IMR-90 (cell line): ENCODE measurements around the gene PSG4. TPM values are rescaled to one million over a fixed set of nuclear protein-coding genes. Genes with fewer than 3 reads are reported as not detected.

Experiments used
- ATAC-seq: fragments of 200-7000 bp; cut with Tn5 transposase; 2 replicates; pipeline ENCODE4 v1.9.1; 2020; ENCODE audit warnings: low read depth, mild to moderate bottlenecking, moderate library complexity
- BruUV-seq: library from RNA; stranded (reverse); fragments of 400-500 nt; replicated peaks from 2 replicates; lab custom pipeline; 2021; lab: Mats Ljungman, UMichigan
- CTCF ChIA-PET: fragments of 300-600 bp; formaldehyde crosslinking; extraction: SDS; loops from one replicate; lab custom pipeline; 2021; ENCODE audit warnings: antibody characterized with exemption; lab: Yijun Ruan, JAX
- POLR2A ChIA-PET: fragments of 300-600 bp; sonication (Branson Sonifier 250); formaldehyde crosslinking; loops from one replicate; lab custom pipeline; 2022; ENCODE audit warnings: antibody characterized with exemption; ENCODE audit not compliant: unreplicated experiment; lab: Charles Lee
- DNase-seq: peaks from one replicate; pipeline ENCODE4 v3.0.0; 2013
- H2AFZ ChIP-seq: replicated peaks from 2 replicates; pipeline ENCODE3; 2013; ENCODE audit warnings: low read length, mild to moderate bottlenecking; ENCODE audit not compliant: poor library complexity
- H2AK5ac ChIP-seq: 2 replicates; pipeline ENCODE4 v1.6.1; 2013; ENCODE audit warnings: low read depth, low read length, inconsistent platforms
- H2AK9ac ChIP-seq: replicated peaks from 2 replicates; pipeline ENCODE3; 2013; ENCODE audit warnings: mild to moderate bottlenecking, low read depth, low read length, moderate library complexity; ENCODE audit not compliant: poor library complexity
- H2BK120ac ChIP-seq: 2 replicates; pipeline ENCODE4 v1.6.1; 2013; ENCODE audit warnings: low read depth, low read length, inconsistent platforms
- H2BK15ac ChIP-seq: 3 replicates; pipeline ENCODE4 v1.6.1; 2013; ENCODE audit warnings: low read depth, low read length, inconsistent platforms
- H2BK20ac ChIP-seq: 2 replicates; pipeline ENCODE4 v1.6.1; 2013; ENCODE audit warnings: low read depth, mild to moderate bottlenecking, inconsistent platforms, low read length, moderate library complexity
- H2BK5ac ChIP-seq: 2 replicates; pipeline ENCODE4 v1.6.1; 2013; ENCODE audit warnings: mild to moderate bottlenecking, low read depth, low read length, inconsistent platforms; ENCODE audit not compliant: poor library complexity, severe bottlenecking
- H3K14ac ChIP-seq: replicated peaks from 2 replicates; pipeline ENCODE4 v1.6.1; 2013; ENCODE audit warnings: low read depth, low read length, inconsistent platforms
- H3K18ac ChIP-seq: 2 replicates; pipeline ENCODE4 v1.6.1; 2013; ENCODE audit warnings: low read depth, low read length, control low read depth
- H3K23ac ChIP-seq: 2 replicates; pipeline ENCODE4 v1.6.1; 2013; ENCODE audit warnings: low read depth, low read length, inconsistent platforms
- H3K27ac ChIP-seq: 2 replicates; pipeline ENCODE4 v1.5.1; 2013; ENCODE audit warnings: mild to moderate bottlenecking, control low read depth, low read length; ENCODE audit not compliant: insufficient read depth
- H3K27me3 ChIP-seq: 2 replicates; pipeline ENCODE4 v1.6.1; 2013; ENCODE audit warnings: low read length; ENCODE audit not compliant: control insufficient read depth, insufficient read depth
- H3K36me3 ChIP-seq: 2 replicates; pipeline ENCODE4 v1.6.1; 2013; ENCODE audit warnings: low read length, mixed read lengths; ENCODE audit not compliant: control insufficient read depth, insufficient read depth
- H3K4ac ChIP-seq: 2 replicates; pipeline ENCODE4 v1.6.1; 2013; ENCODE audit warnings: low read depth, low read length, inconsistent platforms
- H3K4me1 ChIP-seq: 2 replicates; pipeline ENCODE4 v1.6.1; 2013; ENCODE audit warnings: low read length, mixed read lengths; ENCODE audit not compliant: control insufficient read depth, insufficient read depth
- H3K4me2 ChIP-seq: 2 replicates; pipeline ENCODE4 v1.6.1; 2013; ENCODE audit warnings: low read depth, mild to moderate bottlenecking, control low read depth, low read length, moderate library complexity
- H3K4me3 ChIP-seq: 2 replicates; pipeline ENCODE4 v1.5.1; 2013; ENCODE audit warnings: low read depth, mild to moderate bottlenecking, control low read depth, low read length, moderate library complexity; ENCODE audit not compliant: insufficient read depth
- H3K56ac ChIP-seq: 2 replicates; pipeline ENCODE4 v1.6.1; 2013; ENCODE audit warnings: low read length, inconsistent platforms; ENCODE audit not compliant: insufficient read depth; ENCODE audit errors: extremely low read depth
- H3K79me1 ChIP-seq, 2 experiments: 2 replicates each; pipeline ENCODE4 v1.6.1; 2013; ENCODE audit warnings: low read length in 2 of 2, inconsistent platforms in 1 of 2, low read depth in 1 of 2
- H3K9ac ChIP-seq: 2 replicates; pipeline ENCODE4 v1.6.1; 2013; ENCODE audit warnings: low read depth, low read length, control low read depth
- H3K9me1 ChIP-seq: 2 replicates; pipeline ENCODE4 v1.6.1; 2013; ENCODE audit warnings: low read length, inconsistent platforms; ENCODE audit not compliant: insufficient read depth
- H3K9me3 ChIP-seq: 2 replicates; pipeline ENCODE4 v1.6.1; 2013; ENCODE audit warnings: low read length; ENCODE audit not compliant: control insufficient read depth, insufficient read depth
- H4K20me1 ChIP-seq: 2 replicates; pipeline ENCODE4 v1.6.1; 2013; ENCODE audit warnings: low read length, inconsistent platforms; ENCODE audit not compliant: insufficient read depth
- H4K5ac ChIP-seq: 2 replicates; pipeline ENCODE4 v1.6.1; 2013; ENCODE audit warnings: mild to moderate bottlenecking, low read depth, low read length, control low read depth
- H4K8ac ChIP-seq, 2 experiments: 2 replicates each; pipeline ENCODE4 v1.6.1; 2013; ENCODE audit warnings: low read depth in 2 of 2, low read length in 2 of 2, control low read depth in 1 of 2, inconsistent platforms in 1 of 2
- H4K91ac ChIP-seq: 2 replicates; pipeline ENCODE4 v1.6.1; 2013; ENCODE audit warnings: low read depth, low read length, inconsistent platforms; ENCODE audit not compliant: insufficient read depth
- BHLHE40 ChIP-seq: fragments of 150-350 bp; IDR thresholded peaks from 2 replicates; pipeline ENCODE4 v1.6.1; 2016; ENCODE audit warnings: mild to moderate bottlenecking, low read depth, low read length
- CEBPB ChIP-seq: IDR thresholded peaks from 2 replicates; pipeline ENCODE4 v1.6.1; 2012; ENCODE audit warnings: low read depth, low read length, improper control_type of control experiment
- CHD1 ChIP-seq: IDR thresholded peaks from 2 replicates; pipeline ENCODE4 v1.6.1; 2012; ENCODE audit warnings: low read depth, low read length, improper control_type of control experiment
- CTCF ChIP-seq: conservative IDR thresholded peaks from 2 replicates; pipeline ENCODE4 v1.5.1; 2012; ENCODE audit warnings: mild to moderate bottlenecking, low read depth, low read length, improper control_type of control experiment
- ELK1 ChIP-seq: fragments of 150-350 bp; IDR thresholded peaks from 2 replicates; pipeline ENCODE4 v1.6.1; 2016; ENCODE audit warnings: low read depth, mild to moderate bottlenecking, low read length, moderate library complexity, borderline replicate concordance
- FOS ChIP-seq: fragments of 150-350 bp; IDR thresholded peaks from 2 replicates; pipeline ENCODE4 v1.6.1; 2016; ENCODE audit warnings: low read depth, low read length
- MAFK ChIP-seq: IDR thresholded peaks from 2 replicates; pipeline ENCODE4 v1.6.1; 2012; ENCODE audit warnings: low read depth, low read length, improper control_type of control experiment
- MAZ ChIP-seq: IDR thresholded peaks from 2 replicates; pipeline ENCODE4 v1.6.1; 2012; ENCODE audit warnings: low read depth, mild to moderate bottlenecking, low read length, improper control_type of control experiment, moderate library complexity, borderline replicate concordance
- MXI1 ChIP-seq: IDR thresholded peaks from 2 replicates; pipeline ENCODE4 v1.6.1; 2012; ENCODE audit warnings: low read depth, mild to moderate bottlenecking, low read length, moderate library complexity, borderline replicate concordance
- NFE2L2 ChIP-seq: fragments of 150-350 bp; IDR thresholded peaks from 2 replicates; pipeline ENCODE4 v1.6.1; 2016; ENCODE audit warnings: low read depth, mild to moderate bottlenecking, low read length
- POLR2A ChIP-seq: IDR thresholded peaks from 2 replicates; pipeline ENCODE4 v1.6.1; 2012; ENCODE audit warnings: mild to moderate bottlenecking, low read depth, low read length
- RAD21 ChIP-seq: IDR thresholded peaks from 2 replicates; pipeline ENCODE4 v1.6.1; 2012; ENCODE audit warnings: low read length, improper control_type of control experiment
- RCOR1 ChIP-seq: IDR thresholded peaks from 2 replicates; pipeline ENCODE4 v1.6.1; 2012; ENCODE audit warnings: mild to moderate bottlenecking, low read length, improper control_type of control experiment; ENCODE audit not compliant: insufficient replicate concordance
- RFX5 ChIP-seq: IDR thresholded peaks from 2 replicates; pipeline ENCODE4 v1.8.0; 2012; ENCODE audit warnings: low read depth, mild to moderate bottlenecking, low read length, moderate library complexity
- SMC3 ChIP-seq: fragments of 150-350 bp; IDR thresholded peaks from 2 replicates; pipeline ENCODE4 v1.6.1; 2016; ENCODE audit warnings: low read depth, mild to moderate bottlenecking, antibody characterized with exemption, low read length, moderate library complexity
- USF2 ChIP-seq: fragments of 150-350 bp; IDR thresholded peaks from 2 replicates; pipeline ENCODE4 v1.6.1; 2017; ENCODE audit warnings: mild to moderate bottlenecking, antibody characterized with exemption, low read length, low read depth
- WGBS, 2 experiments: methylation state at CpG; one replicate each; pipeline versions ENCODE4 v1.1.5 to v1.1.7; 2013; ENCODE audit warnings: missing lambda C conversion rate in 2 of 2; ENCODE audit not compliant: insufficient read length in 1 of 2; ENCODE audit errors: extremely low coverage in 2 of 2; 5-methylcytosine and 5-hydroxymethylcytosine counted together
- dilution Hi-C: fragments of 300-500 bp; cut with HindIII; formaldehyde crosslinking; loops from one replicate; pipeline ENCODE4 v1.14.3; 2018; ENCODE audit warnings: low sequenced_read_pairs; ENCODE audit not compliant: unreplicated experiment
- in situ Hi-C: fragments of 300-500 bp; cut with MboI; formaldehyde crosslinking; loops from 3 replicates; pipeline ENCODE4 v1.14.3; 2019; ENCODE audit warnings: low sequenced_read_pairs, inconsistent platforms, mixed read lengths
- intact Hi-C: fragments of 100-400 bp; cut with micrococcal nuclease; formaldehyde crosslinking; loops from 2 replicates; pipeline ENCODE4 v1.10.0; 2022
- polyA plus RNA-seq, 3 experiments: library from polyadenylated mRNA; depleted of rRNA; stranded (reverse); fragments of >200 nt; gene quantifications; 2 replicates each; pipeline ENCODE4 v1.2.3, GENCODE V29; 2012; ENCODE audit warnings: low replicate concordance in 1 of 3
- total RNA-seq: library from RNA; depleted of rRNA; stranded (reverse); fragments of >200 nt; gene quantifications from 2 replicates; pipeline ENCODE4 v1.2.3, GENCODE V29; 2012

Gene PSG4
- total and polyA plus RNA-seq, 2 of the 4 experiments (the other 2 are of a cell fraction), result 106 to 223 TPM

GRCh38 chr19:43224855-43225253 is 19.4 kb upstream of the PSG4 start:
- CTCF ChIA-PET, result no interaction called here
- TF ChIP-seq ELK1 (no peak), SMC3 (no peak), POLR2A (no peak), RAD21 (no peak), MAZ (no peak), CEBPB (no peak), MAFK (no peak), MXI1 (no peak), RFX5 (no peak), CTCF (no peak), CHD1 (no peak), FOS (no peak), USF2 (no peak), RCOR1 (no peak), BHLHE40 (no peak), NFE2L2 (no peak)

More at GRCh38 chr19:43224855-43225253, 19.4 kb upstream of the PSG4 start:
- no peak overlapping the region for H4K5ac ChIP-seq
- peak overlapping the region; percentile 76 for H2BK5ac ChIP-seq
- no TSS peak for BruUV-seq
- H4K91ac ChIP-seq, result no peak overlapping the region
- H4K20me1 ChIP-seq, result no peaks in the 10 kb centered on the region
- H3K56ac ChIP-seq, result no peak overlapping the region
- in situ Hi-C loops (no loop called here), intact Hi-C loops (no loop called here), dilution Hi-C loops (no loop called here)
- no peak for ATAC-seq
- 0 out of 2 replicates have a peak overlapping the region, but pooled peaks have one; percentile 7 for H2BK20ac ChIP-seq
- H3K4me2 ChIP-seq, result no peak overlapping the region
- no peaks in the 10 kb centered on the region for H3K36me3 ChIP-seq
- no peak overlapping the region for H3K9ac ChIP-seq
- H2BK15ac ChIP-seq, result no peak overlapping the region
- H2AK9ac ChIP-seq, result no peak overlapping the region
- H3K27me3 ChIP-seq, result no peaks in the 10 kb centered on the region
- no peak overlapping the region for H3K4me3 ChIP-seq
- WGBS, 2 experiments, result no CpG with 5 or more reads among the region's 2 CpGs
- H3K9me1 ChIP-seq, result no peaks in the 10 kb centered on the region
- H3K4me1 ChIP-seq, result 0 out of 2 replicates have a peak, but pooled peaks cover 2% of the 10 kb centered on the region
- H3K23ac ChIP-seq, result no peak overlapping the region
- H2AK5ac ChIP-seq, result no peak overlapping the region
- no peaks in the 10 kb centered on the region for H3K79me1 ChIP-seq
- H3K27ac ChIP-seq, result no peak overlapping the region
- H3K18ac ChIP-seq, result peak overlapping the region; percentile 76; the same call in 1 of the 2 replicates
- 0 out of 4 replicates have a peak overlapping the region, but pooled peaks of 1 of the 2 experiments have one; percentile 4 for H4K8ac ChIP-seq
- H3K4ac ChIP-seq, result no peak overlapping the region
- H2AFZ ChIP-seq, result no peak overlapping the region
- DNase-seq, result no peak
- no peak overlapping the region for H3K14ac ChIP-seq
- H3K9me3 ChIP-seq, result peaks cover 5% of the 10 kb centered on the region
- POLR2A ChIA-PET, result no interaction called here
- peak overlapping the region; percentile 64 for H2BK120ac ChIP-seq
